Activated T-cell treated with anti-CD3 and anti-CD28 coated beads for 24 hours (primary cell): ENCODE results near the gene CYTH1.
"Not testable (repeated sequence)": the region's sequence is repeated elsewhere in the genome, so short reads cannot be mapped to it uniquely, and the experiment has no call there.

ENCODE experiments used
- DNase-seq: peaks from one replicate; pipeline ENCODE4 v3.0.0-alpha.2; 2020; ENCODE audit warnings: low read depth

The CYTH1 gene

GRCh38 chr17:78759969-78760352 lies 22.1 kb downstream of the CYTH1 start:
- no peak for DNase-seq

- no peak for DNase-seq
Measured at GRCh38 chr17:78759203-78759968, 22.7 kb downstream of the CYTH1 start.

GRCh38 chr17:78753316-78754250 lies 28.5 kb downstream of the CYTH1 start:
- no peak for DNase-seq

DNA sequence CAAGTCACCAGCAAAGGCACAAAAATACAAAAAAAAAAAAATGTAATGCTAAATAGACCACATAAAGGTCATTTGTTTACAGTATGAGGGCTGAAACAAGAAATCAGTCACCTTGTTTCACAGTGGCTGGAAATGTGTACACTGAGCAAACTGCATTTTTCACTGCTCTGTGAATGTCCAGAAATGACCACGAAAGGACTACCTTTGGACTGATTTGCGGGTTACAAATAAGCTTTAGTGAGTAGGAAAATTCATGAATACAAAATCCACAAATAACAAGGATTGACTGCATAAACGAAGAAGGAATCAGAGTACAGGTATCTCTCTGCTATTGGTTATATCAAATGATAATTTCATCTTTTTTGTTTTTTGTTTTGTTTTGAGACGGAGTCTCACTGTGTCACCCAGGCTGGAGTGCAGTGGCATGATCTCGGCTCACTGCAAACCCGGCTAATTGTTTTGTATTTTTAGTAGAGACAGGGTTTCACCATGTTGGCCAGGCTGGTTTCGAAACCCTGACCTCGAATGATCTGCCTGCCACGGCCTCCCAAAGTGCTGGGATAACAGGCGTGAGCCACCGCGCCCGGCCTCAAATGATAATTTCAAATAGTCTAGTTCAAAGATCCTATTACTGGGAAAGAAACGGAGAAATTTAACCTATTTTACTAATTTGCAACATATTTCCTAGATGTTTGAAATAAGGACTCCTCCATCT lies 30.5 kb downstream of the CYTH1 start:
- DNase-seq, result no peak

GRCh38 chr17:78751000-78751399 lies 31.1 kb downstream of the CYTH1 start:
- not testable (repeated sequence) for DNase-seq

DNA sequence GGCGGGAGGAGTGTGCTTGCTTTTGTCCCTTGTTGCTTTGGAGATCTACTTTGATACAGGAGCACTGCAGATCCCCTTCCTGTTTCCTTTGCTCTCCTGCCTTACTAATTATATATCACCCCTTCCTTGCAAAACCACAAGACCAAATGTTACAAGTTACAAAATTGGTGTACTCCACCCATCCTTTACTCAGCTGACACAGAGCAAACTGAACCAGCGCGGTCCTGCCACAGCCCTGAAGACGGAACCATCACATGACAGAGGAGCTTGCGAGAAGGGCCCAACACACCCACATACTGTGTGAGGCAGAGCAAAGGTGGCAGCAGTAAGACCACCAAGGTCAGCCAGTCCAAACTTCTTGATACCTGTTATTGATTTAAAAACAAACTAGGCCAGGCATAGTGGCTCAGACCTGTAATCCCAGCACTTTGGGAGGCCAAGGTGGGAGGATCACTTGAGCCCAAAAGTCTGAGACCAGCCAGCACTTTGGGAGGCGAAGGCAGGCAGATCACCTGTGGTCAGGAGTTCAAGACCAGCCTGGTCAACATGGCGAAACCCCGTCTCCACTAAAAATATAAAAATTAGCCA lies 33.2 kb downstream of the CYTH1 start:
- DNase-seq, result peak; percentile 67

DNA sequence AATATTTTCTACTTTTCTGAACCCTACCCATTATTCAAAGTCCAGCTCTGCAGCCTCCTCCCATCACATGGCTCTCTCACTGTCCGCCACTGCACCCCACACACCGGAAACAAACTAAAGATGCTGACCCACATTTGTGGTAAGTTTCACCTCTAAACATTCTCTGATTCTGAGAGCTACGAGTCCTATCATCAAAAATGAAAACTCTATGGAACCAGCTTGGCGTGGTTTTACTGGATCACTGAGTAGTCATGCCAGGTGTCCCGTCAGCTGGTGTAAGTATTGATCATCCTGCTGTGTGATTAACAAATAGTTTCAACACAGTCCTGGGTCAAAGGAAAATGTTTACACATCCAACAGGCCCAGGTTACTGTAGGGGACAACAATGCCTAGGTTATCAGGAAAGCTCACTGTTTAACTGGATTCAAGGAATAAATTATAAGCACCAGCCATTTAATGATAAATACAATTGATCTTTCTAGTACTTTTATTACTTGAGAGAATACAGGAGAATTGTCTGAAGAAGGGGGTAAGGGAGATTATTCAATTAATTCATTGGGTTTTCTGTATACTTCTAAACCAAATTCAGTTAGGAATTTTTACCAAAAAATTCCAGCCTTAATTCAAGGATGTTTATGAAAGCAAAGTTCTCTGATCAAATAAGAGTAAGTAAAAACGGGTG lies 33.9 kb downstream of the CYTH1 start:
- DNase-seq, result no peak

DNA sequence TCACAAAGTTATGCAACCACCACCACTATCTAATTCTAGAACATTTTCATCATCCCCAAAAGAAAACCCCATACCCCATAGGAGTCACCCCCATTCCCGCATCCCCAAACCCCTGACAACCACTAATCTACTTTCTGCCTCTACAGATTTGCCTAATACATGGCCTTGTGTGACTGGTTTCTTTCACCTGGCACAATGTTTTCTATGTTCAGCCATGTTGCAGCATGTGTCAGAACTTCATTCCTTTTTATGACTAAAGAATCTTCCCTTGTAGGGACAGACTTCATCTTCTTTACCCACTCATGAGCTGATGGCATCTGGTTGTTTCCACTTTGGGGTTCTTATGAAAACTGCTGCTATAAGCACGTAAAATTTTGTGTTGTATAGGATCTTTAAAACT lies 34.6 kb downstream of the CYTH1 start:
- no peak for DNase-seq

- no peak for DNase-seq
Measured at GRCh38 chr17:78746949-78747269, 35.2 kb downstream of the CYTH1 start.

DNA sequence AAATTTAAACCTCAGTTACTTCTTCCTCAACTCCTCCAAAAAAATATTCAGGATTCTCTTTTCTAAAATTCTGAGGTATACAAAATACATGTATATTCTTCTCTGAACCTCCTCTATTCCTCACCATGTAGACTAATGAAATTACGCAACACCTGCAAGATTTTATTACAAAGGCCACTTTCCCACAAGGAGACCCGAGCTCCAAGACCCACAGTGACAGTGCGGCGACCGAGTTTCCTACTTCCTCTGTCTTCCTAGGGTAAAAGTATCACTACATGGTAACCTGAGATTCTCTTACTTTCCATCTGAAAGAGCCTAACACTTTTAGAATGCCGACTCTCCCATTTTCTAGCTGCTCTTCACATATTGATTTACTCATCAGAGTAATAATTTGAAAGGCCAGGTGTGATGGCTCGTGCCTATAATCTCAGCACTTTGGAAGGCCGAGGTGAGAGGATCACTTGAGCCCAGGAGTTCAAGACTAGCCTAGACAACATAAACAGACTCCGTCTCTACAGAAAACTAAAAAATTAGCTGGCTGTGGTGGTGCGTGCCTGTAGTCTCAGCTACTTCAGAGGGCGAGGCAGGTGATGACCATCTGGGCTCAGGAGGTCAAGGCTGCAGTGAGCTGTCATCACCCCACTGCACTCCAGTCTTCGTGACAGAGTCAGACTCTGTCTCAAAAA lies 35.7 kb downstream of the CYTH1 start:
- no peak for DNase-seq

DNA sequence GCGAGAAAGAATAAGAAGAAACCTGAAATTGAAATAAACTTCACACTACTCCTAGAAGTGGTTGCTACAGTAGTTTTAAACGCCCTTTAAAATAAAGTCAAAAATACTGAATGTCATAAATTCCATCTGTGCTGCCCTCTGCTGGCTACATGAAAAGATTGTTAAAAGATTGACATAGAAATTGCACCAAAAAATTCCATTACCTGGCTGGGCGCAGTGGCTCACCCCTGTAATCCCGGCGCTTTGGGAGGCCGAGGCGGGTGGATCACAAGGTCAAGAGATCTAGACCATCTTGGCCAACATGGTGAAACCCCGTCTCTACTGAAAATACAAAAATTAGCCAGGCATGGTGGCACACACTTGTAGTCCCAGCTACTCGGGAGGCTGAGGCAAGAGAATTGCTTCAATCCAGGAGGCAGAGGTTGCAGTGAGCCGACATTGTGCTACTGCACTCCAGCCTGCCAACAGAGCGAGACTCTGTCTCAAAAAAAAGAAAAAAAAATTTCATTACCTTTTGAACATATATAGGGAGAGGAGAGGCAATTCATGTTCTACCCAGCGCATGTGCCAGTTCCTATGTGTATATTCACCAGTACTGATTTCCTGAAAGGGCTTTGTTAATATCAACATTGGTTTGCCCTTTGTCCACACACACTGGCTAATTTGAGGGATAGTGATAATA lies 36.5 kb downstream of the CYTH1 start:
- no peak for DNase-seq

GRCh38 chr17:78742901-78743300 lies 39.2 kb downstream of the CYTH1 start:
- DNase-seq, result no peak

DNA sequence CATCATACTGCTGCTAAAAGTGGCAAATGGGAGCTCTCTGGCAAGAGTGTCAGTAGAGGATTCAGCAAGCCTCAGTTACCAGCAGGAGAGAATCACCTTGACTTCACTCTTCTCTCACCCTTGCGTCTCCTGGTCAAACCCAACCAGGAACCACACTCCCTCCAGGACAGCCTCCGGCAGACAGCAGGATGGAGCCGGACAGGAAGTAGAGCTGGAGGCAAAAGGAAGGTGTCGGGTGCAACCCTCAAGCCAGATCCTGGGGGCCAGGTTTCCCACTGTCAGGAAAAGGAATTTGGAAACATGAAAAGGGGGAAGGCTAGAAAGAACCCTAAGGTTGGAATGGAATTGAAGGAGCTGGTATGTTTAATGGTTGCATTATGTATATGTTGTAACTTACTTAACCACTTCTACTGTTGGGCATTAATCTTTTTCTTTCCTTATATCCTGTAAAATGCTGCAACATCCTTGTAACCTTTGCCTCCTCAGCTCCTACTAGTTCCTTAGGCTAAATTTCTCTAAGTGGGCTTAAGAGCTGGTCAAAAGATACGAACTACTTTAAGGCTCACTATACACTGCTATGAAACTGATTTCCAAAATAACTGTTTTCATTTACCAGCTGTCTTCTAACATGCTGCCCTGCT lies 40.3 kb downstream of the CYTH1 start:
- no peak for DNase-seq

DNA sequence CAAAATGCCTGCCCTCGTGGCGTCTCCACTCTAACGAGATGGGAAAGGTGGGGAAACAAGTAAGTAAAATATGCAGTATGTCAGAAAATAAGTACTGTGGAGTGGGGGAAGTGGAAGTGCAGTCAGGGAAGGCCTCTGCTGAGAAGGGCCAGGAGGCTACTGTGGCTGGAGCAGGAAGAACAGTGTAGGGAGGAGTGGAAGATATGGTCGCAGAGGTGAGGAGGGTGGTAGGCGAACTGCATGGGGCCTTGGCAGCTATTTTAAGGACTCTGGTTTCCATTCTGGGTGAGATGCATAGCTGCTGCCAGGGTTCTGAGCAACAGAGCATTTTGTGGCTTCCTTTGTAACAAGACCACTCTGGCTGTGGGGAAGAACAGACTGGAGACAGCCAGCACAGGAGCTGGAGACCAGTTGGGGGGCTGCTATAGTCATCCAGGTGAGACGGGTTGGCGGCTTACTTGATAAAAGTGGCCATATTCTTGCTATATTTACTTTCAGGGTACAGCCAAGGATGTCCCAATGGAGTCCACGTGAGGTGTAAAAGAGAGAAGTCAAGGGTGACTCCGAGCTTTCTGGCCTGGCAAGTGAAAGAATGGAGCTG lies 42.6 kb downstream of the CYTH1 start:
- DNase-seq, result no peak

GRCh38 chr17:78738698-78739097 lies 43.4 kb downstream of the CYTH1 start:
- DNase-seq, result no peak

DNA sequence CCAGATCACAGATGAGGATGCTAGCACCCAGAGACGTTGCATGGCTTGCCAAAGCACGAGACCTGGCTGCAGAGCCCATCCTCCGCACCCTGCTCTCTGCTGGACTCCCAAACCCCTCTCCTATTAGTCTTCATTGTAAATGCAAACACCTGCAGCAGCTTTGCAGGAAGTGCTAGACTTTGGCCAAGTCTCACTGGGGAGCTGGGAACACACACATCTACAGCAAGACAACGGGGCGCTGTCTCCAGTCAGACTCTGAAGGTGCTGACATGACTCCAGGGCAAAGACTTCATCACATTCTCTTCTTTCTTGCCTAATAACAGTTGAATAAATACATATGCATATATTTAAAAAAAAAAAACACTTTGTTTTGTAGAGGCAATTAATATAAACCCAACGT lies 43.8 kb downstream of the CYTH1 start:
- no peak for DNase-seq

DNA sequence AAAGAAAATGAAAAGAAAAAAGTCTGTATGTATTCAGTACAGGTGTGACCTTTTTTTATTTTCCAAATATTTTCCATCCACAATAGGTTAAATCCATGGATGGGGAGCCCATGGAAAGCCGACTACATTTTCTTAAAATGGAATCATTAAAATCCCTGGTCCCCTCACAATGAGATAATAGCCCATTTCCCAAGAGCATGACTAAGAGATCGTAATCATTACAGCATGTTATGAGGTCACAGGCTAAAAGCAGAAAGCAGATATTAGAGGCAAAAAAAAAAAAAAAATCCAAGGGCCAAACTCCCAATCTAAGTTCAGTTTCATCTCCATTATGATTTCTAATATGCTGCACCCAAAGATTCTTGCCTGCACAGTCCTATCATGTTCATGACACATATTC lies 44.7 kb downstream of the CYTH1 start:
- no peak for DNase-seq

- DNase-seq, result peak; percentile 43
Measured at GRCh38 chr17:78736526-78737079, 45.5 kb downstream of the CYTH1 start.

GRCh38 chr17:78735832-78736525 lies 46.1 kb downstream of the CYTH1 start:
- no peak for DNase-seq
